GM23338 (cell line): ENCODE results near the gene BCL2.

Experiments used
- CREB1 ChIP-seq: fragments of 250-450 bp; sonication (Bioruptor Pico); IDR thresholded peaks from 2 replicates; pipeline ENCODE4 v1.5.0; 2020; ENCODE audit warnings: low read depth, mild to moderate bottlenecking, moderate library complexity
- EZH2 ChIP-seq: fragments of 200-600 bp; sonication (generic); IDR thresholded peaks from one replicate; pipeline ENCODE4 v1.8.0; 2017; ENCODE audit warnings: antibody characterized with exemption, mild to moderate bottlenecking, low read depth; ENCODE audit not compliant: unreplicated experiment
- EZH2phosphoT487 ChIP-seq: fragments of 200-600 bp; sonication (generic); IDR thresholded peaks from one replicate; pipeline ENCODE4 v1.8.1; 2018; ENCODE audit warnings: antibody characterized with exemption; ENCODE audit not compliant: unreplicated experiment
- JUNB ChIP-seq: IDR thresholded peaks from one replicate; pipeline ENCODE4 v1.6.1; 2016; ENCODE audit warnings: antibody characterized with exemption; ENCODE audit not compliant: unreplicated experiment
- NANOG ChIP-seq: IDR thresholded peaks from 2 replicates; pipeline ENCODE4 v1.6.1; 2016; ENCODE audit warnings: antibody characterized with exemption, borderline replicate concordance
- POLR2AphosphoS5 ChIP-seq: IDR thresholded peaks from 2 replicates; pipeline ENCODE4 v1.6.1; 2016; ENCODE audit warnings: antibody characterized with exemption, low read depth
- STAT1 ChIP-seq: IDR thresholded peaks from one replicate; pipeline ENCODE4 v1.6.1; 2016; ENCODE audit warnings: antibody characterized with exemption; ENCODE audit not compliant: unreplicated experiment
- ZNF114 ChIP-seq: fragments of 250-450 bp; sonication (Bioruptor Pico); IDR thresholded peaks from 2 replicates; pipeline ENCODE4 v1.5.0; 2020; ENCODE audit warnings: mild to moderate bottlenecking, moderate library complexity
- TF ChIP-seq, protein P1 (sequence below), 2 experiments: fragments of 200-600 bp in 1 of 2; sonication (generic) in 1 of 2; conservative IDR thresholded peaks; 2 replicates each; pipeline versions ENCODE4 v1.5.1 to v1.6.1; 2016 to 2017; ENCODE audit warnings: antibody characterized with exemption in 2 of 2, low read depth in 2 of 2, mild to moderate bottlenecking in 2 of 2, moderate library complexity in 1 of 2
- TF ChIP-seq, protein P2 (sequence below): IDR thresholded peaks from one replicate; pipeline ENCODE4 v1.6.1; 2018; ENCODE audit warnings: antibody characterized with exemption; ENCODE audit not compliant: unreplicated experiment
- TF ChIP-seq, protein P3 (sequence below): fragments of 250-450 bp; sonication (Bioruptor Pico); IDR thresholded peaks from 2 replicates; pipeline ENCODE4 v1.5.0; 2020; ENCODE audit warnings: mild to moderate bottlenecking, moderate library complexity
- TF ChIP-seq, protein P4 (sequence below): IDR thresholded peaks from 2 replicates; pipeline ENCODE4 v1.6.1; 2016; ENCODE audit warnings: antibody characterized with exemption

DNA sequence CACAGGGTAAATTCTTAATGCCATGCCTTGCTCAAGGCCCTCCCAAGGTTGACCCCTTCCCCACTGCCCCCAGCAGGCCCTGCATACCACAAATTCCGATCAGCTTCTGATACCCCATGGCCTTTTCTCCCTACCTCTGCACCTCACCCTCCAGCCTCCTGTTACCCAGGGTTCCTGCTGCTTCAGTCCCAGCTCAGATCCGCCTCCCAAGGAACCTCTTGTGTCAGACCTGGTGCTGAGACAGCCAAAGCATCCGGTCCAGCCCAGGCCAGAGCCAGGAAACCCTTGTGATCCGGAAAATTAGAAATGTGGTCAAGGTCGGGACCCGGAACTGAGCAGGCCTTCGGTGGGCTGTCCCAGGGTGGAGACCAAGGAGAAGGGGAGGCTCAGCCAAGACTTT, 231.3 kb downstream of the BCL2 start:
- TF ChIP-seq, protein P1, sequence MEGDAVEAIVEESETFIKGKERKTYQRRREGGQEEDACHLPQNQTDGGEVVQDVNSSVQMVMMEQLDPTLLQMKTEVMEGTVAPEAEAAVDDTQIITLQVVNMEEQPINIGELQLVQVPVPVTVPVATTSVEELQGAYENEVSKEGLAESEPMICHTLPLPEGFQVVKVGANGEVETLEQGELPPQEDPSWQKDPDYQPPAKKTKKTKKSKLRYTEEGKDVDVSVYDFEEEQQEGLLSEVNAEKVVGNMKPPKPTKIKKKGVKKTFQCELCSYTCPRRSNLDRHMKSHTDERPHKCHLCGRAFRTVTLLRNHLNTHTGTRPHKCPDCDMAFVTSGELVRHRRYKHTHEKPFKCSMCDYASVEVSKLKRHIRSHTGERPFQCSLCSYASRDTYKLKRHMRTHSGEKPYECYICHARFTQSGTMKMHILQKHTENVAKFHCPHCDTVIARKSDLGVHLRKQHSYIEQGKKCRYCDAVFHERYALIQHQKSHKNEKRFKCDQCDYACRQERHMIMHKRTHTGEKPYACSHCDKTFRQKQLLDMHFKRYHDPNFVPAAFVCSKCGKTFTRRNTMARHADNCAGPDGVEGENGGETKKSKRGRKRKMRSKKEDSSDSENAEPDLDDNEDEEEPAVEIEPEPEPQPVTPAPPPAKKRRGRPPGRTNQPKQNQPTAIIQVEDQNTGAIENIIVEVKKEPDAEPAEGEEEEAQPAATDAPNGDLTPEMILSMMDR (conservative IDR thresholded peaks at IDR 0.05; ENCODE audit: low read depth in 2 of 2), result no peak
- TF ChIP-seq, protein P2, sequence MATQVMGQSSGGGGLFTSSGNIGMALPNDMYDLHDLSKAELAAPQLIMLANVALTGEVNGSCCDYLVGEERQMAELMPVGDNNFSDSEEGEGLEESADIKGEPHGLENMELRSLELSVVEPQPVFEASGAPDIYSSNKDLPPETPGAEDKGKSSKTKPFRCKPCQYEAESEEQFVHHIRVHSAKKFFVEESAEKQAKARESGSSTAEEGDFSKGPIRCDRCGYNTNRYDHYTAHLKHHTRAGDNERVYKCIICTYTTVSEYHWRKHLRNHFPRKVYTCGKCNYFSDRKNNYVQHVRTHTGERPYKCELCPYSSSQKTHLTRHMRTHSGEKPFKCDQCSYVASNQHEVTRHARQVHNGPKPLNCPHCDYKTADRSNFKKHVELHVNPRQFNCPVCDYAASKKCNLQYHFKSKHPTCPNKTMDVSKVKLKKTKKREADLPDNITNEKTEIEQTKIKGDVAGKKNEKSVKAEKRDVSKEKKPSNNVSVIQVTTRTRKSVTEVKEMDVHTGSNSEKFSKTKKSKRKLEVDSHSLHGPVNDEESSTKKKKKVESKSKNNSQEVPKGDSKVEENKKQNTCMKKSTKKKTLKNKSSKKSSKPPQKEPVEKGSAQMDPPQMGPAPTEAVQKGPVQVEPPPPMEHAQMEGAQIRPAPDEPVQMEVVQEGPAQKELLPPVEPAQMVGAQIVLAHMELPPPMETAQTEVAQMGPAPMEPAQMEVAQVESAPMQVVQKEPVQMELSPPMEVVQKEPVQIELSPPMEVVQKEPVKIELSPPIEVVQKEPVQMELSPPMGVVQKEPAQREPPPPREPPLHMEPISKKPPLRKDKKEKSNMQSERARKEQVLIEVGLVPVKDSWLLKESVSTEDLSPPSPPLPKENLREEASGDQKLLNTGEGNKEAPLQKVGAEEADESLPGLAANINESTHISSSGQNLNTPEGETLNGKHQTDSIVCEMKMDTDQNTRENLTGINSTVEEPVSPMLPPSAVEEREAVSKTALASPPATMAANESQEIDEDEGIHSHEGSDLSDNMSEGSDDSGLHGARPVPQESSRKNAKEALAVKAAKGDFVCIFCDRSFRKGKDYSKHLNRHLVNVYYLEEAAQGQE, result no peak
- TF ChIP-seq EZH2phosphoT487, result no peak
- TF ChIP-seq EZH2, result no peak
- TF ChIP-seq STAT1, result no peak
- TF ChIP-seq POLR2AphosphoS5, result no peak
- TF ChIP-seq JUNB, result no peak
- TF ChIP-seq CREB1, result no peak
- TF ChIP-seq, protein P3, sequence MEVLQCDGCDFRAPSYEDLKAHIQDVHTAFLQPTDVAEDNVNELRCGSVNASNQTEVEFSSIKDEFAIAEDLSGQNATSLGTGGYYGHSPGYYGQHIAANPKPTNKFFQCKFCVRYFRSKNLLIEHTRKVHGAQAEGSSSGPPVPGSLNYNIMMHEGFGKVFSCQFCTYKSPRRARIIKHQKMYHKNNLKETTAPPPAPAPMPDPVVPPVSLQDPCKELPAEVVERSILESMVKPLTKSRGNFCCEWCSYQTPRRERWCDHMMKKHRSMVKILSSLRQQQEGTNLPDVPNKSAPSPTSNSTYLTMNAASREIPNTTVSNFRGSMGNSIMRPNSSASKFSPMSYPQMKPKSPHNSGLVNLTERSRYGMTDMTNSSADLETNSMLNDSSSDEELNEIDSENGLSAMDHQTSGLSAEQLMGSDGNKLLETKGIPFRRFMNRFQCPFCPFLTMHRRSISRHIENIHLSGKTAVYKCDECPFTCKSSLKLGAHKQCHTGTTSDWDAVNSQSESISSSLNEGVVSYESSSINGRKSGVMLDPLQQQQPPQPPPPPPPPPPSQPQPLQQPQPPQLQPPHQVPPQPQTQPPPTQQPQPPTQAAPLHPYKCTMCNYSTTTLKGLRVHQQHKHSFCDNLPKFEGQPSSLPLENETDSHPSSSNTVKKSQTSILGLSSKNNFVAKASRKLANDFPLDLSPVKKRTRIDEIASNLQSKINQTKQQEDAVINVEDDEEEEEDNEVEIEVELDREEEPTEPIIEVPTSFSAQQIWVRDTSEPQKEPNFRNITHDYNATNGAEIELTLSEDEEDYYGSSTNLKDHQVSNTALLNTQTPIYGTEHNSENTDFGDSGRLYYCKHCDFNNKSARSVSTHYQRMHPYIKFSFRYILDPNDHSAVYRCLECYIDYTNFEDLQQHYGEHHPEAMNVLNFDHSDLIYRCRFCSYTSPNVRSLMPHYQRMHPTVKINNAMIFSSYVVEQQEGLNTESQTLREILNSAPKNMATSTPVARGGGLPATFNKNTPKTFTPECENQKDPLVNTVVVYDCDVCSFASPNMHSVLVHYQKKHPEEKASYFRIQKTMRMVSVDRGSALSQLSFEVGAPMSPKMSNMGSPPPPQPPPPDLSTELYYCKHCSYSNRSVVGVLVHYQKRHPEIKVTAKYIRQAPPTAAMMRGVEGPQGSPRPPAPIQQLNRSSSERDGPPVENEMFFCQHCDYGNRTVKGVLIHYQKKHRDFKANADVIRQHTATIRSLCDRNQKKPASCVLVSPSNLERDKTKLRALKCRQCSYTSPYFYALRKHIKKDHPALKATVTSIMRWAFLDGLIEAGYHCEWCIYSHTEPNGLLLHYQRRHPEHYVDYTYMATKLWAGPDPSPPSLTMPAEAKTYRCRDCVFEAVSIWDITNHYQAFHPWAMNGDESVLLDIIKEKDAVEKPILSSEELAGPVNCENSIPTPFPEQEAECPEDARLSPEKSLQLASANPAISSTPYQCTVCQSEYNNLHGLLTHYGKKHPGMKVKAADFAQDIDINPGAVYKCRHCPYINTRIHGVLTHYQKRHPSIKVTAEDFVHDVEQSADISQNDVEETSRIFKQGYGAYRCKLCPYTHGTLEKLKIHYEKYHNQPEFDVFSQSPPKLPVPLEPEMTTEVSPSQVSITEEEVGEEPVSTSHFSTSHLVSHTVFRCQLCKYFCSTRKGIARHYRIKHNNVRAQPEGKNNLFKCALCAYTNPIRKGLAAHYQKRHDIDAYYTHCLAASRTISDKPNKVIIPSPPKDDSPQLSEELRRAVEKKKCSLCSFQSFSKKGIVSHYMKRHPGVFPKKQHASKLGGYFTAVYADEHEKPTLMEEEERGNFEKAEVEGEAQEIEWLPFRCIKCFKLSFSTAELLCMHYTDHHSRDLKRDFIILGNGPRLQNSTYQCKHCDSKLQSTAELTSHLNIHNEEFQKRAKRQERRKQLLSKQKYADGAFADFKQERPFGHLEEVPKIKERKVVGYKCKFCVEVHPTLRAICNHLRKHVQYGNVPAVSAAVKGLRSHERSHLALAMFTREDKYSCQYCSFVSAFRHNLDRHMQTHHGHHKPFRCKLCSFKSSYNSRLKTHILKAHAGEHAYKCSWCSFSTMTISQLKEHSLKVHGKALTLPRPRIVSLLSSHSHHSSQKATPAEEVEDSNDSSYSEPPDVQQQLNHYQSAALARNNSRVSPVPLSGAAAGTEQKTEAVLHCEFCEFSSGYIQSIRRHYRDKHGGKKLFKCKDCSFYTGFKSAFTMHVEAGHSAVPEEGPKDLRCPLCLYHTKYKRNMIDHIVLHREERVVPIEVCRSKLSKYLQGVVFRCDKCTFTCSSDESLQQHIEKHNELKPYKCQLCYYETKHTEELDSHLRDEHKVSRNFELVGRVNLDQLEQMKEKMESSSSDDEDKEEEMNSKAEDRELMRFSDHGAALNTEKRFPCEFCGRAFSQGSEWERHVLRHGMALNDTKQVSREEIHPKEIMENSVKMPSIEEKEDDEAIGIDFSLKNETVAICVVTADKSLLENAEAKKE, result no peak
- TF ChIP-seq, protein P4, sequence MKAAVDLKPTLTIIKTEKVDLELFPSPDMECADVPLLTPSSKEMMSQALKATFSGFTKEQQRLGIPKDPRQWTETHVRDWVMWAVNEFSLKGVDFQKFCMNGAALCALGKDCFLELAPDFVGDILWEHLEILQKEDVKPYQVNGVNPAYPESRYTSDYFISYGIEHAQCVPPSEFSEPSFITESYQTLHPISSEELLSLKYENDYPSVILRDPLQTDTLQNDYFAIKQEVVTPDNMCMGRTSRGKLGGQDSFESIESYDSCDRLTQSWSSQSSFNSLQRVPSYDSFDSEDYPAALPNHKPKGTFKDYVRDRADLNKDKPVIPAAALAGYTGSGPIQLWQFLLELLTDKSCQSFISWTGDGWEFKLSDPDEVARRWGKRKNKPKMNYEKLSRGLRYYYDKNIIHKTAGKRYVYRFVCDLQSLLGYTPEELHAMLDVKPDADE, result no peak
- TF ChIP-seq ZNF114 (CRISPR knock-in tag), result no peak
- no peak for TF ChIP-seq NANOG
